Hematopoietic multipotent progenitor cell treated with erythropoietin and hydrocortisone succinate and interleukin-3 and kit ligand, for 8 days (in vitro differentiated cells): Measurements from ENCODE around the gene CDC42SE1.
A peak's percentile ranks its signal among the peaks of the same experiment; 100 is the strongest.

Source experiments
- DNase-seq: peaks from one replicate; pipeline ENCODE4 v3.0.0-alpha.2; 2015

CDC42SE1 gene

GRCh38 chr1:151051356-151052009 is 7.9 kb downstream of the CDC42SE1 start:
- DNase-seq = no peak

- DNase-seq = no peak
Measured at GRCh38 chr1:151050051-151050688, 9.3 kb downstream of the CDC42SE1 start.

GRCh38 chr1:151049458-151049857 is 10.0 kb downstream of the CDC42SE1 start:
- DNase-seq = no peak

GRCh38 chr1:151048645-151049032 is 10.8 kb downstream of the CDC42SE1 start:
- no peak for DNase-seq

- DNase-seq = peak; percentile 87
Measured at GRCh38 chr1:151047925-151048644, 11.3 kb downstream of the CDC42SE1 start.

- DNase-seq = peak; percentile 66
Measured at GRCh38 chr1:151047591-151047924, 11.9 kb downstream of the CDC42SE1 start, which contains the start of gene C1orf56. Gene C1orf56 (plus strand): TSS chr1:151047751. CDS start chr1:151047848, 97 bp downstream.

- no peak for DNase-seq
Measured at GRCh38 chr1:151043163-151043562, 16.3 kb downstream of the CDC42SE1 start.

- peak; percentile 63 for DNase-seq
Measured at GRCh38 chr1:151039521-151039920, 19.9 kb downstream of the CDC42SE1 start.

GRCh38 chr1:151037032-151037431 is 22.4 kb downstream of the CDC42SE1 start:
- DNase-seq = no peak

GRCh38 chr1:151036356-151036755 is 23.1 kb downstream of the CDC42SE1 start, which contains the start of gene BNIPL:
Gene BNIPL (plus strand): TSS chr1:151036586. CDS start chr1:151036726, 140 bp downstream.
- no peak for DNase-seq

- DNase-seq = no peak
Measured at GRCh38 chr1:151035167-151035566, 24.3 kb downstream of the CDC42SE1 start.

GRCh38 chr1:151032164-151032563 is 27.3 kb downstream of the CDC42SE1 start:
- no peak for DNase-seq

- no peak for DNase-seq
Measured at GRCh38 chr1:151026460-151026859, 33.0 kb downstream of the CDC42SE1 start.

- peak; percentile 85 for DNase-seq
Measured at GRCh38 chr1:151024540-151025146, 34.8 kb downstream of the CDC42SE1 start.

GRCh38 chr1:151013518-151013917 is 45.9 kb downstream of the CDC42SE1 start:
- DNase-seq = peak; percentile 87

- DNase-seq = no peak
Measured at GRCh38 chr1:151012684-151013471, 46.5 kb downstream of the CDC42SE1 start.

- peak; percentile 30 for DNase-seq
Measured at GRCh38 chr1:151011154-151011850, 48.1 kb downstream of the CDC42SE1 start.

- DNase-seq = no peak
Measured at GRCh38 chr1:151010346-151010726, 49.1 kb downstream of the CDC42SE1 start.

GRCh38 chr1:151009674-151010345 is 49.6 kb downstream of the CDC42SE1 start:
- no peak for DNase-seq

GRCh38 chr1:151009206-151009587 is 50.2 kb downstream of the CDC42SE1 start:
- no peak for DNase-seq
